CD4-positive, alpha-beta T cell treated with Interleukin-12 subunit alpha and Interleukin-12 subunit beta, for 1 hour (primary cell): ENCODE data around the gene MOK.

ENCODE experiments used
- DNase-seq: peaks from one replicate; pipeline ENCODE4 v3.0.0-alpha.2; 2020

MOK gene

GRCh38 chr14:102283631-102284129, 21.3 kb downstream of the MOK start:
- DNase-seq = no peak

- no peak for DNase-seq
These were observed 22.1 kb downstream of the MOK start for GRCh38 chr14:102282751-102283465.

DNA sequence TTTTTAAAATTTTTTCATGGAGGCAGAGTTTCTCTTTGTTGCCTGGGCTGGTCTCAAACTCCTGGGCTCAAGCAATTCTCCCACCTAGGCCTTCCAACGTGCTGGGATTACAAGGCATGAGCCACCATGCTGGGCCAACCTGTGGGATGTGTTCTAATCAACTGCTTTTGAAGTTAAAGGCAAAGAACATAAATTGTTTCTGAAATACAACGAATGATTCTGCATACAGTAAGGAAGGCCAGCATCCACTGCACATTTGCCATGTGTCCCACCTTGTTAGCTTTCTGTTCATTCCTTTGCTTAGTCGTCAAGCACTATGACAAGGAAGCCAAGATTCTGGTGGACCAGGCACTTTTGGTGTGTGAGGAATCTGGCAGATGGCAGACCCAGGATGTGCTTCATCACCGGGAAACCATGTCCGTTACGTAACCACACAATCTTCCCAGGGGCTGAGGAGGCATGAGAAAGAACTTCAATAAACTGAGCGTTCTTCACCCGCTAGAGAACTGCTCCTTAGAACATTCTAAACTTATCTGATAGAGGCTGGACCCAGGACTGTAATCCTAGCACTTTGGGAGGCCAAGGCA, 24.5 kb downstream of the MOK start:
- DNase-seq = no peak

GRCh38 chr14:102279688-102280348, 25.1 kb downstream of the MOK start:
- DNase-seq = no peak

GRCh38 chr14:102279282-102279681, 25.7 kb downstream of the MOK start:
- no peak for DNase-seq

GRCh38 chr14:102278631-102278935, 26.4 kb downstream of the MOK start:
- DNase-seq = no peak

DNA sequence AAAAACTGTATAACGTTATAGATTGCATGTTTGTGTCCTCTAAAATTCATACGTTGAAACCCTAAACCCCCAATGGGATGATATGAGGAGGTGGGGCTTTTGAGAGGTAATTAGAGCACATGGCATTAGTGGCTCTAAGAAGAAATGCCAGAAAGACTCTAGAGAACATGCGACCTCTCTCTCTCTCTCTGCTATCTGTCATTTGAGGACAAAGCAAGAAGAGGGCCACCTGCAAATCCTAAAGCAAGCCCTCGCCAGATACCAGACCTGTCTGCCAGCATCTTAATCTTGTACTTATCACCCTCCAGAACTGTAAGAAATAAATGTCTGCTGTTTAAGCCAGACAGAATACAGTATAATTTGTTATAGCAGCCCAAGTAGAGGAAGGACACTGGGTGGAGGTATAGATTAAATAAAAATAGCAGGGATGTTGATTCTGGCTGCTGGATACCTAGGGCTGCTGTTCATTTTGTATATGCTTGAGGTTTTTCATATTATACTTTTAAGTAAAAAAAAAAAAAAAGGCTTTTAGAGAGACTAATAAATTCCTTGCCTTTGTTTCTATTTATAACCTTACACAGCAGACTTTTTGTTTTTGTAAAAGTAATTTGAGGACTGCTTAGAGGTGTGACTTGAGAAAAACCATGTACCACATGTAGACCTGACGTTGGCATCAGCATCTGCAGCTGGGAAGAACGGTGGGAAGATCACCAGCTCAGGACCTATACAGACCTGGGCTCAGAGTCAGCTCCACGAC, 26.9 kb downstream of the MOK start:
- DNase-seq = no peak

DNA sequence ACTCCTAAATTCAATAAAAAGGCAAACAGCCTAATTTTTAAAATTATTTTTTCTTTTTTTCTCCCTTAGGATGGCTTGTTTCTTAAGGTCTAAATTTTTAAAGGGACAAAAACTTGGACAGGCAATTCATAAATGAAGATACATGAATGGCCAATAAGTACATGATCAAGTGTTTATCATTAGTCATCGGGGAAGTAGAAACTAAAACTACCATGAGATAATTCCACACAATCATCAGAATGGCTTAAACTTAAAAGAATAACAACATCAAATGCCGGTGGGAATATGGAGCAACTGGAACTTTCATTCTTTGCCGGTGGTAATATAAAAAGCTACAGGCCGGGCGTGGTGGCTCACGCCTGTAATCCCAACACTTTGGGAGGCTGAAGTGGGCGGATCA, 29.1 kb downstream of the MOK start:
- DNase-seq = no peak

DNA sequence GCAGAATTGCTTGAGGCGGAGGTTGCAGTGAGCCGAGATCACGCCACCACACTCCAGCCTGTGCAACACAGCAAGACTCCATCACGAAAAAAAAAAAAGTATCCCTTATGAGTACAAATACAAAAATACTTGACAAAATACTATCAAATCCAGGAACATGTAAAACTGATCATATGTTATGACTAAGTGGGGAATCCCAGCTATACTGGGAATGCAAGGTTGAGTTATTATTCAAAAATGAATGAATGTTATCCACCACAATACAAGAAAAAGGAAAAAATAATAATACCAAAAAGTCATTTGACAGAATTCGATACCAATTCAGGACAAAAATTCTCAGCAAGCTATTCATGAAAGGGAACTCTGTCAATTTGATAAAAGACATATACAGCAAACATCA, 32.6 kb downstream of the MOK start:
- no peak for DNase-seq

GRCh38 chr14:102264775-102265174, 40.2 kb downstream of the MOK start:
- no peak for DNase-seq

DNA sequence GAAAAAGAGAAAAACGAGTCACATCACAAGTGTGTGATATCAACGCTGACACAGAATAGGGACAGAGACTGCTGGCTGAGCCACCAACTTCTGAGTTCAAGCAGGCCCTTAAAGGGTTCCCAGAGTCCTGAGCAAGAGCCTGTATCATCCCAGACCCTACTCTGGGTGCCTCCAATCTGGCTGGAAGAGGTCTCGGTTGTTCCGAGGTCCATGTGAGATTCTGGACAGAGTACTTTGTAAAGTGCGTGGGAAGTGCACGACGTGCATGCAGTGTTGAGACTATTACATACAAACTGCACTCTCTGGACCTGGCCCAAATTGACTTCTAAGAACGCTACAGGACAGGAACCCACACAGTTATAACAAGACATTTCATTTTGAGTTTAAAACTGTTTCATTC, 40.6 kb downstream of the MOK start:
- DNase-seq = no peak

DNA sequence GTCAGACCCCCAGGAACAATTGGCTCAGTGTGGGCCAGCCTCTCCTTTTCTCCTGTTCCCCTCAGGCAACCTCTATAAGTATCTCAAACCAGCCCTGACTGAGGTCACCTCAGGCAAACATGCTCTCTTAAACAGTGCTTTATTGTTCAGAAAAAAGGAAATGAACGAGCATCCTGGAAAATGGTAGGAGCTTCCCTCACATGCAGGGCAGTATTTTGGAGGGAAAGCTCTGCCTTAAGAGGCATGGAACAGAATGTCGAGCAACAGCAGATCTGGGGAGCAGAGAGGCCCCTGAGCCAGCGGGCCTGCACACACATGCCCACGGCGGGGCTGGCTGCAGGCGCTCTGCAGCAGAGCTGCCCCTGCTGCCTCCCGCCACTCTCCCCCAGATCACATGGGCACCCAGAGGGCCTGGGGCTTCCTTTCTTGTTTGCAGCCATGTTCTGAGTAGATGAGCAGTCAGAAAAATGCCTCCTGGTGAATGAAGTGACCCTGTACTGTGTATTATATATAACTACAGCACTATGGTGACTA, 42.0 kb downstream of the MOK start:
- DNase-seq = no peak

DNA sequence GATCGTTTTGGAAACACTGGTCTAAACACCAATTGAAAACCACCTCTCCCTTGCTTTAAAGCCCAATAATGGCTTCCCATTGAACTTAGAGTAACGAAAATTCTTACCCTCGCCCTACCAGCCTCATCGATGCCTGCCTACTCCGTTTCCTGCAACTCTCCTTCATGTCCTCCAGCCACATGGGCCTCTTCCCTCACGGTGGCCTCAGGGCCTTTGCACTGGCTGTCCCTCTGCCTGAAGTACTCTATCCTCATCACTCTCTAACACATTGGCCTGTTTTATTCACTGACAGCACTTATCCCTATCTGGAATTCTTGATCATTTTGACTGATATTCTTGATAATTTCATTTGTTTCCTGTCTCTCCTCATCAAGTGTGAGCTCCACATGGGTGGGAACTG, 46.8 kb downstream of the MOK start:
- DNase-seq = no peak

GRCh38 chr14:102256716-102257115, 48.2 kb downstream of the MOK start:
- no peak for DNase-seq

DNA sequence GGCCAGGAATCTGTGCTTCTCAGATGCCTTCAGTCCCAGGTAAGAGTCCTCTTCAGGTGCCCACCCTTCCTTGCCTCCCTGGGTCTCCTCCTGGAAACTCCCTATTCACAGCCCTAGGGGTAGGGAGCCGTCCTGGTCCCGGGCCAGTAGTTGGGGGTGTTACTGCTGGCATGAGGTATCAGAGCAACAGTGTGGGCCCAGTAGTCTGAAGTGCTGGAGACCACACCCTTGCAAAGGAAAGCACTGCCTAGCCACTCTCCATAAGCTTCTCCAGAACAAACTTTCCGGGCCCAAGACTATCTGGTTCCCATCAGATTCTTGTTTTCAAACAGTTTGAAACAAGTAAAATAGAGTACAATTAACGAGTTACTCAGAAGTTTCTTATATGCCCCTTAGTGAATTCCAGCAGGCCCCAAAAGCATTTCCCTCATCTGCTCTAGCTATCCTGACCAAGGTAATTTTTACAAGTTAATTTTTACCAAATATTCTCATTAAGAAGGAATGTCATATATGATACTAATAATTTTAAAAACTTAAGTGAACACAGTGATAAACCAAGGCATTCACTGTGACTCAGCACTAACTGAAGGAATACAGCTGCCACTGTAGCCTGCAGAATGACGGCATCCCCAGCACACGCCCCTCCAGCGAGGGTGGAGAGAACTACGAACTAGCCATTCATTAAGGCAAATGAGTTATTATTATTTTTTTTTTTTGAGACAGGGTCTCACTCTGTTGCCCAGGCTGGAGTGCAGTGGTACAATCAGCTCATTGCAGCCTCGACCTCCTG, 49.4 kb downstream of the MOK start:
- no peak for DNase-seq

GRCh38 chr14:102252834-102253801, 51.8 kb downstream of the MOK start:
- DNase-seq = no peak

DNA sequence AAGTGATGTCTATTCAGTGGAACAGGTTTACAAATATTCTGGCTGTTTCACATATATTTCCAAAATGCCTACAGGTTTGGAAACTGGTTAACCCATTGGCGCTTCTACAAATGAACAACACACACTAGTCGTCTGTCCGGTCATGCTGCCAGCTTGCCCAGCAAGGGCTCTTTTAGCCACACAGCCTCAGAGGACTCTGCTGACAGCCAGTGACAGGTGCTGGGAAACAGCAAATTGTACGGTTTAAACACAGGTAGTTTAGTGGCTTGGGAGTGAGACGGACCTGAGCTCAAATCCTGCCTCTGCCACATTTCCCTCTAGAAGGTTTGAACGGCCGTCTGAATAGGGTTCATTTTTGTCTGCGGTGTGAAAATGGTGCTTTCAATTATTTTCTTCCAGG, 53.8 kb downstream of the MOK start:
- no peak for DNase-seq

- no peak for DNase-seq
These were observed 54.3 kb downstream of the MOK start for GRCh38 chr14:102250636-102251035.

GRCh38 chr14:102249981-102250380, 55.0 kb downstream of the MOK start:
- DNase-seq = no peak

- DNase-seq = no peak
These were observed 55.9 kb downstream of the MOK start for GRCh38 chr14:102249041-102249440.

GRCh38 chr14:102248121-102248520, 56.8 kb downstream of the MOK start:
- DNase-seq = no peak
